Activated CD4-positive, alpha-beta T cell treated with anti-CD3 and anti-CD28 coated beads for 1 hour (primary cell): ENCODE results near the gene ADGRG1.

ENCODE experiments used
- DNase-seq: peaks from one replicate; pipeline ENCODE4 v3.0.0-alpha.2; 2020

Gene ADGRG1

DNA sequence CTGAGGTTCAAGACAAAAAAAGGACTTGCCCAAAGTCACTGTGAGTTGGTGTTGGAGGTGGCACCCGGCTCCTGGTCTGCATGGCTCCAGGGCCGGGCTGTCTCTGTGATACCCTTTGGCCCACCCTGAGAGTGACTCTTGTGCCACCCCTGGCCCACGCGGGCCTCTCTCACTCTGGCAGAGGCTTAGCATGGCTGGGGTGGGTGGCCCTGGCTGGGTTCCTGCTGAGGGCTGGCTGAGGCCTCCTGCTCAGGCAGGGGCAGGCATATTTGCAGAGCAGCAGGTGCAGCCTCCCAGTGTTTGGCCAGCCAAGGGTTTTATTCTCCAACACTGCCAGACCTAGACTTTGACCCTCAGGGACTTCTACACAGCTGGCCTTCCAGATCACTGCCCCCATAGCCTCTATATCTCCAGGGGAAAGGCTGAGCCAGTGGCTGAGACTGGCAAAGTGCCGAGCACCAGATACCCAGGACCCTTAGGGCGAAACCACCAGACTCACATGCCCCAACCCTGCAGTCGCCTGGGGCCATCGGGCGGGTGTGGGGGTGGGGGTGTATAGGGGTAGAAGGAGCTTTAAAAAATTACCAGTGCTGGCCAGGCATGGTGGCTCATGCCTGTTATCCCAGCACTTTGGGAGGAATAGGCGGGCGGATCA is 21.5 kb upstream of the ADGRG1 start:
- DNase-seq = no peak

DNA sequence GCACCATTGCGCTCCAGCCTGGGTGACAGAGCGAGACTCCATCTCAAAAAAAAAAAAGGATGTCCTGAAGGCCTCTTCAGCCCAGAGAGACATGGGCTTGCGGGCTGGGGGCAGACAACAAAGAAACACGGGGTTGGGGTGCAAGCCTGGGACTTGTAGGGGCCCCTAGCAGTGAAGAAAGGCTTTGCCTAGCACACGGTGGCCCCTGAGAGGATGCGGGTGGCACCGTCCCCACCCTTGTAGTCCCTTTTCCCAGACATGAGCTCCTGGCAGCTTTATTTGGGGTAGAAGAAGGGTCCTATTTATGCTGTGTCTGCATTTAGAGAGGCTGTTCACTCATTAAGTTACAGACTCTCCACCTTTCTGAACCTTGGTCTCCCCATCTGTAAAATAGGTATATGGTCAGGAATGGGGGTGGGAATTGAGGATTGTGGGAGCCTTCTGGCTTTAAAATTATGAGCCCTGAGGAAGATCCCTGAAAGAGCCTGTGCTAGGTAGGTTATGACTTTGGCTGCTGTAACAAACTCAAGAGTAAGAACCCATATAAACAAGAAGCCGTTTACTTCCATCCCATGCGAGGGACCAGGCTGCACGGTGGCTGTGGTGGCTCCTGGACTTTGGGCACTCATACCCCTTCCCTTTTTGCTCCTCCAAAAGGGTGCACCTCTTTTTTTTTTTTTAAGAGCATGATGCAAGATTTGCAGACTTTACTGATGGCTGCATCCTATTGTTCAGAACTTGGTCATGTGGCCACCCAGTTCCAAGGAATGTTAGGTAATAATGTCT is 20.6 kb upstream of the ADGRG1 start:
- no peak for DNase-seq

DNA sequence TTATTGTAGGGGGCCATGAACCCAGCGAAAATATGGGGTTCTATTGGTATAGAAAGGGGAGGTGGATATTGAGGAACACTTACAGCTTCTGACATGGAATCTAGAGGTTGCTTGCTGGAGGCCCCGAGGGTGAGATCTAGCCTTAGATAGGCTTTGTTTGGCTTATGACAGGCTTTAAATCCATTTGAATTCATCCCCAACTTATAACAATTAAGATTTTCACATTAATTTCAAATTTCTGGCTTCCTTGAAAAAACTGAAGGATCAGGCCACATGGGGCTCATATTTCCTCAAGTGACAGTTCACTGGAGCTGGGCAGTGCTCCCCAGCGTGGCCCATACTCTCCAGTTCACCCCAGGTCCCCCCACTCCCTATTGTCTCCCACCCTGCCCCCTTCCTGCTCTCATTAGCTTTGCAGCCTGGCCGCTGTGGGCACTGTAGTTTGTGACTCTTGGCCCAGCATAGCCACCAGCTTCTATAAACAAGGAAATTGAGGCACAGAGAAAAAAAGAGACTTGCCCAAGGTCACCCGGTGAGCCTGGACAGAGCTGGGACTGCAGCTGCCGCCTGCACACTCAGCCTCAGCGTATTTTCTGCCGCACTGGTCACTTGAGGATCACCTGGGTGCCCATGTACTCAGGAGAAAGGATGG is 19.8 kb upstream of the ADGRG1 start:
- no peak for DNase-seq

DNA sequence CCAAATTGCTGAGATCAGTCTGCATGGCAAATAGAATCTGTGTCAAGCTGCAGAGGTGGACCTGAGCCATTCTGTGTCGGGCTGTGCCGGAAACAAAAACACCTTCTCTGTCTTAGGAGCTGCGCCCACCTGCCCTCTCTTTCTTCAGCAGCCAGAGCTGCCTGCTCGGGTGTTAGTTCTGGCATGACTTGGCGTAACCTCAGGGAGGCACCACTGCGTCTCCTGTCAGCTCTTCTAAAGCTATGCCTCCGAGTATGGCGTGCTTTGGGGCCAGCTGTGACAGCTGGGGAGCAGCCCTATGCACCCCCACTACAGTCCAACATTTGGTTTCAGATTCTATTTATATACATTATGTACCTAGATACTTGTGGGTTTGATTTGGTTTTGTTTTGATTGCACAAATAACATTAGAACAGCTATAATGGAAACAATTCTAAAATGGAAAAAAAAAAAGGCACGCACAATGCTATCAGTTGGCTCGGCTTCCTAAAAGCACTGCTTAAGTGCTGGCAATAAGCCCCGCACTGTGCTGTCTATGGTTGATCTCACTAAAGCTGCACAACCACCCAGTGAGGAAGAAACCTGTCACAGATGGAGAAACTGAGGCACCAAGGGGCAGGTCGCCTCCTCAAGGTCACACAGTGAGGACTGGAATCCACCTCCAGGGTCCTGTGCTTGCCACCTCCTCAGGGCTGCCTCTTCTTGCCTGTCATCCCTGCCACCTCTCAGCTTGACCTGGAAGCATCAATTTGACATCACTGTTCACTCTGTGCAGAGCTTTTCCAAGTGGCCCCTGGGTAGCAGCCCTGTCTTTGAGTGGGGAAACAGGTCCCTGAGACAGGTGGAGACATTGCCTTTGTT is 18.7 kb upstream of the ADGRG1 start:
- DNase-seq = no peak

DNA sequence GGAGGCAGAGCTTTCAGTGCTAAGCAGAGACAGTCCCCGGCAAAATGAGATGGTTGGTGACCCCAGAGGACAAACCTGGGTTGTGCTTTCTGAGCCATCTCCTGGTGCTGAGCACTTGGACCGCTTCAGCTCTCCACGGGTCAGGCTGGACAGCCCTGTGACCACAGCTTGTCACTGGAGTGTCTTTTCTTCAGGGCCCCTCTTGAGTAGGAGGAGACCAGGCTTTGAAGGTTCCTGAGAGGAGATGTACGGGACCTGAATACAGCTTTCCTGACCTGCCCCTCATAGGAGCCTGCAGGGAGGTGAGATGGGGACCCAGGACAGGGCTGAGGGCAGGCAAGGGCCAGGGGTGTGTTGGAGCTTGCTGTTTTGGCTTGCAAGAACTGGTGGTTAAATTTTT is 17.8 kb upstream of the ADGRG1 start:
- DNase-seq = no peak

DNA sequence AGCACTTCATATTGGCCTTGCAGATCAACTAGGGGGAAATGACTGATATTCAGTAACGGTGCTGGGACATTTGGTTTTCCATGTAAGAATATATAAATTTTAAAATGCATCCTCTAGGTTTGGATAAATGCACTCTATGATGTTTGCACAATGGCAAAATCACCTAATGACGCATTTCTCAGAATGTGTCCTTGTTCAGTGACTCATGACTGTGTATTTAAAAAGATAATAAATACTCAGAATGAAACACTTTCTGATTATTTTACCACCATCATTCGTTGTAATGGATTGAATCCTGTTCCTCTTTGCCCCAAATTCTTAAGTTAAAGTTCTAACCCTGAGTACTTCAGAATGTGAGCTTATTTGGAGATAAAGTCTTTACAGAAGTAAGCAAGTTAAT is 17.2 kb upstream of the ADGRG1 start:
- DNase-seq = no peak

DNA sequence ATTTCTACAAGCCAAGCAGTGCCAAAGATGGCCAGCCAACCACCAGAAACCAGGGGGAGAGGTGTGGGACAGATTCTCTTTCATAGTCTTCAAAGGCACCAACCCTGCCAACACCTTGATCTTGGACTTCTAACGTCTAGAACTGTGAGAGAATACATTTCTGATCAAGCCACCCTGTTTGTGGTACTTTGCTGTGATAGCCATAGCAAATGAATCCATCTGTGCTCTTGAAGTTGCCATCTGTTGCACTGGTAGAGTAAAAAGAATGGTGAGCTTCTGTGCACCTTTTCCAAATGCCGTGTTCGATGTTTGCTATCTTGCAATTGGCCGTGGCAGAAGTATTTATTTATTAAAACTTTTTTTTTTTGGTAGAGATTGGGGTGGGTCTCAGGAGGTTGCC is 16.7 kb upstream of the ADGRG1 start:
- no peak for DNase-seq

DNA sequence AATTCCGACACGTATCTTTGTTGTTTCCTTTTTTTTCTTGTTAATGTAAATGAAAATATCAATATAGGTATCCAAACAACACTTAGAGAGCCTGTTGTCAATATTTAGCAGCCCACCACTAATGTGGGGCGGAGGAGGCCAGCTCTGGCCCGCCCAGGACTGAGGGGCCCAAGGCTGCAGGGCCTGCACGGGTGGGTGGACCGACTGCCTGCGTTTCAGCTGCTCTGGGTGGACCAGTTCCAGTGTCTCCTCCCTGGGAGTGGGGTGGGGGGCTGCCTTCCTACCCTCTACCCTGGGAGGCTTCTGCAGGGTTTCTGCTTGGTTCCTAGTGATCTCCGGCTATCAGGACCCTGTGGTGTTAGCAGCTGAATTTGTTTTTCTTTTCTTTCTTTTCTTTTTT is 15.9 kb upstream of the ADGRG1 start:
- no peak for DNase-seq

DNA sequence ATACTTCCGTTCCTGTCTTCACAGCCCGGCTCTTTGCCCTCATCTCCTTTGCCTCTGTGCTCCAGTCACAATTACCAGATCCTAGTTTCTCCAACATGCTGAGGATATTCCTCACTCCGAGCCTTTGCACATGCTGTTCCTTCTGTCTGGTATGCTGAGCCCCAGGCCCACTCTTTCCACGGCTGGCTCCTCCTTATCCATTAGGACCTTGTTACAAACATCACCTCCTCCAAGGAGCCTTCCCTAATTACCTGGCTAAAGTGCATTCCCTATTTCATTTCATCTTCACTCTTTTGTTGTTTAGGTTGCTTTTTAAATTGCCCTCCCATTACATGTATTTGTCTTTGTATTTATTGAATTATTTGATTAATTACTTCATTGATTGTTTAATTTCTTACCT is 14.9 kb upstream of the ADGRG1 start:
- DNase-seq = no peak

DNA sequence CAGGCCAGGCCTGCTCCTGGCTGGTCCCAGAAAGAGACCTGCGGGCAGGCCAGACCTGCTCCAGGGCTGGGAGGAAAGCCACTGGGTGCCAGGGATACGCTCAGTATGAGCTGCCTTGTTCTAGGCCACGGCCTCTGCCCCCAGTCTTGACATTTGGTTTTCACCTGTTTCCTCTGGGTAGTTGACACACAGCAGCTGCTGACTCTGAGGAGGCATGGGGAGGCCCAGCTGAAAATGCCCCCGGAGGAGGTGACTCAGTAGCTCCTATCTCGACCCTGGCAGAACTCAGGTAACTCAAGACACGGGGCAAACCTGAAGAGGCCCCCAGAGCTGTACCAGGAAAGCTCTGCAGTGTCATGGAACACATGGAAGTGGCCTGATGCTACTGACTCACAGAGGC is 13.9 kb upstream of the ADGRG1 start:
- DNase-seq = no peak

DNA sequence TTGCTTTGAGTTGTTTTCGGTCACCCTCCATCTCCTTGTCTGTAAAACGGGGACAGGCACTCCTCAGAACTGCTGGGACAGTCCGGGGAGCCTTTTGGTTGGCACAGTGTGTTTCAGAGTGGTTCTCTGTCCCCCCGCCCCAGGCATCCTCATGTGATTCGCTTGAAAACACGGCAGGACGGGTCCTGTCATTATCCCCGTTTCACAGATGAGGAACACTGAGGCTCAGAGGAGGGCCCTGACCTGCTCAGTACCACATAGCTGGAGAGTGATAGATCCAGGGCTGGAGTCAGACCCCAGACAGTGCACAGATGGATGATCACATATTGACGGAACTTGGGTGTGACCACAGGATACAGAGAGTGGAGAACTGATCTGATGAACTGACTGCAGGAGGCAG is 13.5 kb upstream of the ADGRG1 start:
- DNase-seq = no peak

DNA sequence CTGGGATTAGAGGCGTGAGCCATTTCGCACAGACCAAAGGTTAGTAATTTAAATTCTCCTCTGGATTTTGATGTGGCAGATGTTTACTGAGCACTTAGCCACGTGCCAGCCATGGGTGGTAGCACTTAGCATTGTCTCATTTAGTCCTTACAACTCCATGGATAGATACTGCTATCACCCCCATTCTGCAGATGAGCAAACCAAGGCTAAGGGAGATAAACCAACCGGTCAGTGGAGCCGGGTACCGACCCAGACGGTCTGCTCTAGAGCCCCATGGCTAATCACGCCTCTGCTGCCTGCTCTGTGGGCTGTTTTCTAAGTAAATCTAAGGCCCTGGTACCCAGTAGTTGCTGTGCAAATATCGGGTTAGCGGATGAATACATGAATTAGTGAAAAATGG is 12.6 kb upstream of the ADGRG1 start:
- no peak for DNase-seq

DNA sequence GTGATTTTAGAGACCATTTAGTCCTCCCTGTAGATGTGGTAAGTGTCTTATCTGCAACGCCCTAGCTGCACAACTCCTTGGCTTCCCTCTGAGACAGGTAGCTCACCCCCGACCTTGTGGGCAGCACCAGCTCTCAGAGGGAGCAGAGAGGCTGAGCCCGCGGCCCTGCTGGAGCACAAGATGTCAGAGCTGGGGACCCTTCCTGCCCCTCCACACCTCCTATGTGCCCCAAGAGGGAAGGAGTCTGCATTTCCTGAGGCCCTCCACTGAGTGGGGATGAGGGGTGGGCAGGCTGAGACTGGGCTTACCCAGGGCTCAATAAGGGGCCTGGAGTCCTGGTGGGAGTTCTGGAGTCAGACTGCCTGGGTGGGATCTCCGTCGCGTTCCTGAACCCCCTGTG is 12.2 kb upstream of the ADGRG1 start:
- no peak for DNase-seq

DNA sequence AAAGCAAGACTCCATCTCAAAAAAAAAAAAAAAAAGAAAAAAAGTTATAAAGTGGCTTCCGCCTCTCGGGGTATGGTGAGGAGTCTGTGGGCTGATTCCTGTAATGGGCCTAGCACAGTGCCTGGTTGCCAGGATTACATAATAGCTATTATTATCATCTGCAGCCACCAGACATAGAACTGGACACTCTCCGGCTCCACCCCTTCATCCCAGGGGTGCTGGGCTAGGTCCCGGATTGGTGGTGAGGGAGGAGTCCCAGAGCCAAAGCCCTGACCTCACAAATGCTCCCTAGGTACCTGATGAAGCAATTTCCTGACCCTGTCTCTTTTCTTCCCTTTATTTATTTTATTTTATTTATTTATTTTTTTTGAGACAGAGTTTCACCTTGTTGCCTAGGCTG is 11.6 kb upstream of the ADGRG1 start:
- no peak for DNase-seq

DNA sequence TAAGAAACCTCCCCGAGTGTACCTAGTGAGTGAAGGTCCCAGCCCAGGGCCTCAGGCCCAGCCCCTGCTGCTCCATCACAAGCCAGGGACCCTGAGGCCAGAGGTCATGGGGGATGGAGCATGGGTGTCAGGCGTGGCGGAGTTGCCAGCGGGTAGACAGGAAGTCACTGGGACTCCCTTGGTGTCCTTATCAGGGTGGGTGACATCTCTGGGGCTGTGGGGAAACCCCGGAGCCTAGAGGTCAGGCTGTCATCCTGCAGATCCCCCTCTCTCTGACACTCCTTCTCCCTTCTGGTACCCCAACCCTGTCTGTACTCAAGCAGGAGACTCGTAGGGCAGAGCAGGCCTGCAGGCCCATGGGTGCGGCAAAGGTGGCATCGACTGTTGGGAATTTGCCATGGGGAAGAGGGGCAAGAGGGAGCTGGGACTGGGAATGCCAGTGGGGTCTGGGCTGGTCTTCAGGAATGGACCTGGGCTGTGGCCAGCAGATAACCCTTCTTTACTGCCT is 10.8 kb upstream of the ADGRG1 start:
- no peak for DNase-seq

DNA sequence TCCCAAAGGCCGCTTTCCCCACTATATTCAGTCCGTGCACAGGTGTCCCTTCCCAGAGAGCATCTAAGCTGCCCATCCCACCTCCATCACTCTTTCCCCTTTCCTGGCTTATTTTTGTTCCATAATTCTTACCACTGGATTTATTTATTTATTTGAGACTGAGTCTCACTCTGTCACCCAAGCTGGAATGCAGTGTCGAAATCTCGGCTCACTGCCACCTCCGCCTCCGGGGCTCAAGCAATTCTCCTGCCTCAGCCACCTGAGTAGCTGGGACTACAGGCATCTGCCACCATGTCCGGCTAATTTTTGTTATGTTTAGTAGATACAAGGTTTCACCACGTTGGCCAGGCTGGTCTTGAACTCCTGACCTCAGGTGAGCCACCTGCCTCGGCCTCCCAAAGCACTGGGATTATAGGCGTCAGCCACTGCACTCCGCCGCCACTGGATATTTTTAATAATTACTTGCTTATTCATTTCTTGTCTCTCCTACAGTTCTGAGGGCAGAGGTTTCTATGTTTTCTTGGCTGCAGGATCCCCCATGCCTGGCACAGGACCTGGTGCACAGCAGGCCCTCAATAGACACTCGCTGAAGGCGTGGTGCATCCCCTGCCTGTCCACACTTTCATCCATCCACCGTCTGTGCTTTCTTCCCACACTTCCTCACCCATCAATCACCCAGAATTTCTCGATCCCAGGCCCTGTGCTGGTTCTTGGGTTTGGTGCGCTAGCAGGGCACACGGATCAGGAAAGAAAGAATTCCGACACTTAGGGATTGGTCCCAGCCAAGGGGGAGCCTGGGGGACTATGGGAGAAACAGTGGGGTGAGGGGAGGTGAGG is 9.9 kb upstream of the ADGRG1 start:
- no peak for DNase-seq

DNA sequence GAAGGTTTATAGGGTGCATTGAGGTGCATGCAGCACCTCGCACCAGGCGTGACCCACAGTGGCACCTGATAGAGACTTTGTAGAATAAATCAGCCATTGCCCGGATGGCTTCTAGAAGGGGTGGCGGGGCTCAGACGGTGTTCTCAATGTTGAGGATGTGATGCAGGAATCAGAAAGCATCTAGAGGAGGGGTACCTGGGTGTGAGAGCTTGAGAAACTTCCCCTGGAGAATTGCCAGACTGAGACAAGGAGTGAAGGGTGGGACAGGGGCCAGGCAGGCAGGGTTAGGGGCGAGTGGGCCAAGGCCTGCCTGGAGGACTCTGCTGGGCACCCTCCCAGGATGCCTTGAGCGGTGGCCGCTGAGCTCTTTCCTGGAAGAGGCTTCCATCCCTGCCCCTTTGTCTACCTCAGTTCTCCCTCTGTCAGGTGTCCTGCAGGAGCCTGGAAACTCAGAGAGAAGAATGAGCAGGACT is 9.3 kb upstream of the ADGRG1 start:
- DNase-seq = no peak

DNA sequence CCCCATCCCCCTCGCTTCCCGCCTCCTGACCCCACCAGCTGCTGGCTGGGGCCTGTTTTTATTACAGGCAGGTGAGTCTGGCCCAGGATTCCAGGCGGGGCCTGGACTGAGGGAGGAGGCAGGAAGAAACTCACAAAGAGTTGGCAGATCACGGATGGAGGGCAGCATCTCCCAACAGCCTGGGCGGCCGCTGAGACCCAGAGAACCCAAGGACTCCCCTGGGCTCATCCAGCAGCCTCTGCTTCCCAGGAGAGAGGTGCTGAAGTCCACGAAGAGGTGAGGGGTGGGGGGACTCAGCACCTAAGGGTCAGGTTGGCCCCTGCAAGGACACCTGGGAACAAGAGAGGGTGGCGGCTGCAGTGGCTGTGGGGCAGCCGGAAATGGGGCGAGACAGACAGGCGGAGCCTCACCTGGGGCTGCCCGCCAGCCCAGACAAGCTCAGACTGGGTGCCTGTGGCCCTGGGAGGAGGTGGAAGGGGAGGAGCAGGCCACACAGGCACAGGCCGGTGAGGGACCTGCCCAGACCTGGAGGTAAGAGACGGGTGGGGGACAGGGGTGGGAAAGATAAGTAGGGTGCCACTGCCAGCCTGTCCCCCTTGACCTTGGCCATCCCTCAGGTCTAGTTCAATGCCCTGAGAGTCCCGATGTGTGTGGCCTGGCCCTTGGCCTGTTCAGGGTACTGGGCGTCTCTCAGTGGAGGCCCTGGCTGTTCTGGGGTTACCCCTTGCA is 8.7 kb upstream of the ADGRG1 start:
- no peak for DNase-seq

DNA sequence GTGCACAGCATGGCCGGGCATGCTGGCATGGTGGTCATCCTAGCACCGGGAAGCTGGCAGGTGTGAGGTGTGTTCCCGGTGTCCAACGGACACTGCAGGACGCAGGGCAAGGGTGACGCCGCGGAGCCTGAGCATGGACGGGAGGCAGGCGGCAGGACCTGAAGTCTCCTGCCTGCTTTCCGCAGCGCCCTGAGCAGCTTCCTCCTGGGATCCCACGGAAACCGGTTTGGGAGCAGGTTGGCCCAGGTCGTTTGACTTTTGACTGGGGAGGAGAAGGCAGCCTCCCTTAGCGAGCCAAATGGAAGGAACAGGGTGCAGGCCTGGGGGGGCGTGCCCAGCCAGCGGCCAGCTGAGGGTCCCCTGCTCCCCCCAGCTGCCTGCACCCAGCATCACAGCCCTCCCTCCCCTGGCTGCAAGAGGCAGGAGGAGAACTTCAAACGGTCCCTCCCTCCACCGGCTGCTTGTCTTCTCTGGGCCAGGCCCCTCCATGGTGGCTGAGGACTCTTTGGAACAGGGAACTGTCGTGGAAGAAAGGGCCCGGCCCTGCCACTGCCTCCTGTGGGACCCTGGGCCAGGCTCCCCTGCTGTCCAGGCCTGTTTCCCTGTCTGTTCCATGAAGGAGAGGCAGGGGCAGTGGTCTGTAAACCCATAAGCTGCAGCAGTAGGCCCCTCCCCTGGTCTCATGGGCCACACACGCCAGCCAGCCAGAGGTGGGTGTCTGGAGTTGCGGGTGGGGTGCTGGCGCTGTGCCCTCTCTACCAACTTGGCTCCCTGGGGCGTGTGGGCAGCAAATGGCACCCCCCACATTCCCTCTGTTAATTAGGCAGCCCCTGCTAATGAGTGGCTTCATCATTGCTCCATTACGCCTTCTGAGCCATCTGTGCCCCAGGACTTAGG is 7.8 kb upstream of the ADGRG1 start:
- no peak for DNase-seq
